HL-60 (cell line): Measurements from ENCODE around the gene RELN.

ENCODE experiments used
- CTCF ChIP-seq: IDR thresholded peaks from one replicate; pipeline ENCODE4 v1.5.1; 2011; ENCODE audit warnings: low read length, control low read depth, inconsistent platforms; ENCODE audit not compliant: insufficient read depth
- POLR2AphosphoS5 ChIP-seq: IDR thresholded peaks from 2 replicates; pipeline ENCODE4 v1.6.1; 2012; ENCODE audit warnings: low read depth
- SPI1 ChIP-seq: IDR thresholded peaks from 2 replicates; pipeline ENCODE4 v1.6.1; 2012; ENCODE audit warnings: low read depth, mild to moderate bottlenecking, borderline replicate concordance
- TF ChIP-seq, protein P1 (sequence below): IDR thresholded peaks from 2 replicates; pipeline ENCODE4 v1.6.1; 2012; ENCODE audit warnings: low read depth; ENCODE audit not compliant: insufficient replicate concordance

GRCh38 chr7:103541947-103542346, 447.5 kb downstream of the RELN start:
- TF ChIP-seq CTCF = no peak
- no peak for TF ChIP-seq POLR2AphosphoS5
- no peak for TF ChIP-seq SPI1
- TF ChIP-seq, protein P1, sequence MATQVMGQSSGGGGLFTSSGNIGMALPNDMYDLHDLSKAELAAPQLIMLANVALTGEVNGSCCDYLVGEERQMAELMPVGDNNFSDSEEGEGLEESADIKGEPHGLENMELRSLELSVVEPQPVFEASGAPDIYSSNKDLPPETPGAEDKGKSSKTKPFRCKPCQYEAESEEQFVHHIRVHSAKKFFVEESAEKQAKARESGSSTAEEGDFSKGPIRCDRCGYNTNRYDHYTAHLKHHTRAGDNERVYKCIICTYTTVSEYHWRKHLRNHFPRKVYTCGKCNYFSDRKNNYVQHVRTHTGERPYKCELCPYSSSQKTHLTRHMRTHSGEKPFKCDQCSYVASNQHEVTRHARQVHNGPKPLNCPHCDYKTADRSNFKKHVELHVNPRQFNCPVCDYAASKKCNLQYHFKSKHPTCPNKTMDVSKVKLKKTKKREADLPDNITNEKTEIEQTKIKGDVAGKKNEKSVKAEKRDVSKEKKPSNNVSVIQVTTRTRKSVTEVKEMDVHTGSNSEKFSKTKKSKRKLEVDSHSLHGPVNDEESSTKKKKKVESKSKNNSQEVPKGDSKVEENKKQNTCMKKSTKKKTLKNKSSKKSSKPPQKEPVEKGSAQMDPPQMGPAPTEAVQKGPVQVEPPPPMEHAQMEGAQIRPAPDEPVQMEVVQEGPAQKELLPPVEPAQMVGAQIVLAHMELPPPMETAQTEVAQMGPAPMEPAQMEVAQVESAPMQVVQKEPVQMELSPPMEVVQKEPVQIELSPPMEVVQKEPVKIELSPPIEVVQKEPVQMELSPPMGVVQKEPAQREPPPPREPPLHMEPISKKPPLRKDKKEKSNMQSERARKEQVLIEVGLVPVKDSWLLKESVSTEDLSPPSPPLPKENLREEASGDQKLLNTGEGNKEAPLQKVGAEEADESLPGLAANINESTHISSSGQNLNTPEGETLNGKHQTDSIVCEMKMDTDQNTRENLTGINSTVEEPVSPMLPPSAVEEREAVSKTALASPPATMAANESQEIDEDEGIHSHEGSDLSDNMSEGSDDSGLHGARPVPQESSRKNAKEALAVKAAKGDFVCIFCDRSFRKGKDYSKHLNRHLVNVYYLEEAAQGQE = no peak
